ENCODE data around the gene TSPO2. TPM values are rescaled to one million over a fixed set of nuclear protein-coding genes. Genes with fewer than 3 reads are reported as not detected.

TSPO2 gene
- total and polyA plus RNA-seq, 2 of the 8 experiments (the other 6 are each of a cell fraction or from before 2014, with no cell fraction given) = not detected

DNA sequence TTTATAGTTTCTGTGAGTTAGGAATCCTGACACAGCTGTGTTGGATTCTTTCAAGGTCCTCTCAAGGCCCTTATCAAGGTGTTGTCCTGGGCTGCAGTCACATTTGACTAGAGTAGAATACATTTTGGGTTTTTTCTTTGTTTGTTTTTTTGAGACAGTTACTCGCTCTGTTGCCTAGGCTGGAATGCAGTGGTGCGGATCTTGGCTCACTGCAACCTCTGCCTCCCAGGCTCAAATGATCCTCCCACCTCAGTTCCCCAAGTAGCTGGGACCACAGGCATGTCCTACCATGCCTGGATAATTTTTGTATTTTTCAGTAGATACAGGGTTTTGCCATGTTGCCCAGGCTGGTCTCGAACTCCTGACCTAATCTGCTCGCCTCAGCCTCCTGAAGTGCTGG is 46.2 kb downstream of the TSPO2 start:
- H3K14ac ChIP-seq (ENCODE audit: insufficient read length) = no peak overlapping the region
- no peaks in the 10 kb centered on the region; the same call in 1 of the 2 replicates for H3K79me1 ChIP-seq (ENCODE audit: low read depth, low read length)
- H3K23ac ChIP-seq (ENCODE audit: insufficient read length) = no peak overlapping the region
- DNase-seq (ENCODE audit: low read depth in 1 of 2, low spot score in 2 of 2) = no peak
- no peak overlapping the region for H4K5ac ChIP-seq (ENCODE audit: insufficient read length, low read depth, low read length)
- no peak overlapping the region for H3K9ac ChIP-seq (replicated peaks in 1 of 4; ENCODE audit: extremely low read depth in 1 of 4, low read depth in 3 of 4, low read length in 3 of 4)
- H4K91ac ChIP-seq (replicated peaks; ENCODE audit: insufficient read length, low read length) = no peak overlapping the region
- FAIRE-seq = no peak
- no peak overlapping the region for H2AFZ ChIP-seq (ENCODE audit: low read length)
- no peak overlapping the region for H3K18ac ChIP-seq (ENCODE audit: extremely low read depth, low read length)
- H2BK15ac ChIP-seq (ENCODE audit: low read length) = no peak overlapping the region
- no peaks in the 10 kb centered on the region for H3K27me3 ChIP-seq (replicated peaks in 1 of 4; ENCODE audit: control insufficient read depth in 3 of 4, extremely low read depth in 1 of 4, insufficient read depth in 3 of 4, low read length in 3 of 4)
- H3K4me3 ChIP-seq (ENCODE audit: extremely low read depth in 1 of 4, insufficient read depth in 2 of 4, low read depth in 3 of 4, low read length in 4 of 4) = no peak overlapping the region
- no peak overlapping the region for H4K8ac ChIP-seq (ENCODE audit: extremely low read depth, insufficient read depth, low read length)
- CTCF ChIA-PET (ENCODE audit: partially characterized antibody) = interaction anchor here (1.9 to 2.1 kb wide), 2 partner anchors 13 to 94 kb away, joined by 5 to 6 read pairs; no protein-coding TSS in a partner anchor
- no peak overlapping the region; the same call in 1 of the 2 replicates for H2BK5ac ChIP-seq (ENCODE audit: low read depth, low read length)
- no peak overlapping the region for H2AK5ac ChIP-seq (ENCODE audit: low read depth, low read length)
- H3K4ac ChIP-seq (replicated peaks; ENCODE audit: insufficient read length, low read depth, low read length) = no peak overlapping the region
- peaks cover 0 to 13% of the 10 kb centered on the region in 2 experiments; a peak in 2 of 4 replicates for H3K79me2 ChIP-seq (ENCODE audit: control insufficient read depth in 1 of 2, insufficient read depth in 2 of 2, low read length in 2 of 2)
- no peaks in the 10 kb centered on the region for H3K9me3 ChIP-seq (ENCODE audit: insufficient read depth in 2 of 2, low read depth in 1 of 2, low read length in 1 of 2)
- H3K23me2 ChIP-seq (ENCODE audit: low read depth, low read length) = no peaks in the 10 kb centered on the region
- WGBS, 2 experiments (ENCODE audit: extremely low coverage in 1 of 2, insufficient coverage in 1 of 2, insufficient read length in 1 of 2, insufficient replicate concordance in 2 of 2, low coverage in 1 of 2, low lambda C conversion rate in 2 of 2, missing lambda C conversion rate in 1 of 2) = 86% methylated on average over 4 of the region's 4 CpGs; no CpG with 5 or more reads in 1 of the 2 experiments
- H3K36me3 ChIP-seq (ENCODE audit: control insufficient read depth in 2 of 4, insufficient read depth in 4 of 4, low read length in 3 of 4) = peaks cover 18 to 89% (median 48%) of the 10 kb centered on the region in 4 experiments
- no peak overlapping the region for H2BK120ac ChIP-seq (replicated peaks; ENCODE audit: low read depth, low read length)
- no peak overlapping the region for H3K56ac ChIP-seq (replicated peaks; ENCODE audit: insufficient read length, low read depth, low read length)
- H3K4me1 ChIP-seq (replicated peaks in 1 of 4; ENCODE audit: control insufficient read depth in 3 of 4, insufficient read depth in 4 of 4, low read length in 3 of 4) = no peaks in the 10 kb centered on the region
- no peak overlapping the region for H2BK20ac ChIP-seq (ENCODE audit: low read length)
- TF ChIP-seq SIX5 (IDR thresholded peaks at IDR 0.05; ENCODE audit: low read depth, low read length) (no peak), CBX5 (IDR thresholded peaks at IDR 0.05; ENCODE audit: low read depth, low read length) (no peak), SRF (IDR thresholded peaks at IDR 0.05; ENCODE audit: low read depth, low read length) (no peak), RXRA (IDR thresholded peaks at IDR 0.05; ENCODE audit: insufficient read depth, low read depth, low read length) (no peak)
- POLR2A ChIA-PET (ENCODE audit: partially characterized antibody) = no interaction called here
- H3K27ac ChIP-seq (ENCODE audit: low read depth, low read length) = no peak overlapping the region
- 0 out of 2 replicates have a peak overlapping the region, but pooled peaks have one; percentile 27 for H2BK12ac ChIP-seq (ENCODE audit: low read depth, low read length)
- no peak overlapping the region for H3K4me2 ChIP-seq (ENCODE audit: insufficient read depth in 1 of 2, low read depth in 2 of 2, low read length in 2 of 2)
- peaks cover 0 to 7% of the 10 kb centered on the region in 2 experiments for H4K20me1 ChIP-seq (replicated peaks in 1 of 2; ENCODE audit: control insufficient read depth in 1 of 2, insufficient read depth in 2 of 2, low read length in 2 of 2)

All from H1 (cell line).